Measurements from ENCODE around the gene SLC16A3.

Gene SLC16A3

GRCh38 chr17:82269882-82270500, 41.1 kb downstream of the SLC16A3 start:
- Histone ChIP-seq H3K4me2 (ENCODE audit: low read length) (peak overlapping the region; percentile 89), H3K27me3 (ENCODE audit: control insufficient read depth, insufficient read depth, low read length) (no peaks in the 10 kb centered on the region), H3K4me1 (ENCODE audit: control insufficient read depth, insufficient read depth, low read length) (peaks cover 72% of the 10 kb centered on the region), H3K9ac (ENCODE audit: low read depth, low read length) (peak overlapping the region; percentile 24), H3K36me3 (ENCODE audit: insufficient read depth, low read length) (peaks cover 48% of the 10 kb centered on the region), H3K4me3 (ENCODE audit: low read length) (peak overlapping the region; percentile 18), H3K9me3 (replicated peaks; ENCODE audit: low read length) (no peaks in the 10 kb centered on the region)

DNA sequence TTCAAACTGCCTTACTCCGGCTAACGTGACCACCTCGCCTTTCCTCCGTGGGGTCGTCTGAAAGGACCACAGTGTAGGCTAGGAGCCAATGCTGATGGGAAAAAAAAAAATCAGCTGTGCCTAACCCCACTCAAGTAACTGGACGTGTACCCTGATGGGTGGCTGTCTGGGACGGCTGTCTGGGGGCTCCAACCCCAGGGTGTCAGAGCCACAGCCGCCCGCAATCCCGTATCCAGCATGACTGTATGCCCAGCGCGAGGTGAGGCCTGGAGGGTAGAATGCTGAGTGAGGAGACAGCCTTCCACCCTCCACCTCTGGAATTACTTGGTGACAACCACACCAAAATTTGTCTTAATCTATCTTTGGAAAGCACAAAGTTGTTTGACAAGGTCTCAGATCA, 41.8 kb downstream of the SLC16A3 start:
- H3K4me1 ChIP-seq (ENCODE audit: control insufficient read depth, insufficient read depth, low read length), result peaks cover 71% of the 10 kb centered on the region

DNA sequence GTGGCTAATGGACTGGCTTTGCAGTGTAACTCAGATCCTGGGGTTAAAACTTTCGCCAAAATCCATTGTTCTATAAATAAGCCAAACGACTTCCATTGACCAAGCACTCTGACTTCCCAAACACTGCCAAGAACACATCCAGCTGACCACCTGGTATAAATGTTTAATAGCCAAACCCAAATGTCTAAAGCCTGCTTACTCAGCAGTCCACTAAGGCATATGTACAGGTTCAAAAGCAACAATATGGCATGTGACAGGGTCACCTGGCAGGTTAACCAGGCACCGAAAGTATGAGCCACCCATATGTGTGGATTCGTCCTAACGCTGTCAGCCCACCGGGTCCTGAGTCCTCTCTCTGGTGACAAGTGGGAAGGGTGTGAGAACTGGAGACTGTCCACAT, 42.6 kb downstream of the SLC16A3 start:
- Histone ChIP-seq H3K27me3 (ENCODE audit: control insufficient read depth, insufficient read depth, low read length) (no peaks in the 10 kb centered on the region), H3K9me3 (replicated peaks; ENCODE audit: low read length) (no peaks in the 10 kb centered on the region), H3K36me3 (ENCODE audit: insufficient read depth, low read length) (peaks cover 35% of the 10 kb centered on the region), H3K9ac (ENCODE audit: low read depth, low read length) (peak overlapping the region; percentile 92), H3K4me3 (ENCODE audit: low read length) (peak overlapping the region; percentile 84), H3K4me2 (ENCODE audit: low read length) (peak overlapping the region; percentile 89), H3K4me1 (ENCODE audit: control insufficient read depth, insufficient read depth, low read length) (peaks cover 63% of the 10 kb centered on the region)

More for the DNA sequence above, 41.8 kb downstream of the SLC16A3 start:
- Histone ChIP-seq H3K4me2 (ENCODE audit: low read length) (peak overlapping the region; percentile 89), H3K36me3 (ENCODE audit: insufficient read depth, low read length) (peaks cover 43% of the 10 kb centered on the region), H3K27me3 (ENCODE audit: control insufficient read depth, insufficient read depth, low read length) (no peaks in the 10 kb centered on the region), H3K9ac (ENCODE audit: low read depth, low read length) (no peak overlapping the region), H3K4me3 (ENCODE audit: low read length) (no peak overlapping the region), H3K9me3 (replicated peaks; ENCODE audit: low read length) (no peaks in the 10 kb centered on the region)

DNA sequence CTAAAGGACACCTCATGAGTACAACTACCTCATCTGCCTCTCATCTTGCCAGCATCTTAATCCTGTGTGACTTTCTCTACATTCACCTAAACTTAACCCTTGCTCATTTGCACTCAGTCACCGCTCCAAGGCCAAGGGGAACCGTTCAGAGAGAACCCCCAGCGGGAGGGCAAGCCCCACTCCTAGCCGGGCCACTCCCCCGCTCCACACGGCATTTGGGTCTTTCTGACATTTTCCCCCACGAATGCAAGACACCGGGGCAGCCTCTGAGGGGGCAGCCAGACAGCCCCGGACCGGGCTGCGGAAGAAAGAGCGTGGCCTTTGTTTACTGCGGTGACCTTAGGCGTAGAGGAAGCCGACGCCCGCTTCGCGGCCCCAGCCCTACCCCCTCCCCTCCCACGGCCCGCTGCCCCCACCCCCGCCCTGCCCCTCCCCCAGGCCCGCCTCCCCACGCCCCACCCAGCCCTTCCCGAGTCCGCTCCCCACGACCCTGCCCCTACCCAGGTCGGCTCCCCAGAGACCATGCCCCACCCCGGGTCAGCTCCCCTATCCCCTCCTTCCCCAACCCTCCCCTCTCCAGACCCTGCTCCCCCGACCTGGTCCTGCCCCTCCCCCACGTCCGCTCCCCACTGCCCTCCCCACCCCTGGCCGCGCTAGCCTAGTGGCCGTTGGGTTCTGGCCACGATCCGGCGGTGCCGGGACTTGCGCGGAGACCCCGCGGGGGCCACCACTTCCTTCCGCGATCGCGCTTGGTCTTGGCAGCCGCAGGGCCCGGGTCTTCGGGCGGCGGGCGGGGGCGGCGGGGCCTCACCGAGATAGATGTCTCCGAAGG, 43.9 kb downstream of the SLC16A3 start:
- H3K4me2 ChIP-seq (ENCODE audit: low read length), result peak overlapping the region; percentile 99
- H3K9me3 ChIP-seq (replicated peaks; ENCODE audit: low read length), result no peaks in the 10 kb centered on the region
- peak overlapping the region; percentile 84 for H3K4me3 ChIP-seq (ENCODE audit: low read length)
- no peaks in the 10 kb centered on the region for H3K27me3 ChIP-seq (ENCODE audit: control insufficient read depth, insufficient read depth, low read length)
- peak overlapping the region; percentile 94 for H3K9ac ChIP-seq (ENCODE audit: low read depth, low read length)
- peaks cover 33% of the 10 kb centered on the region for H3K36me3 ChIP-seq (ENCODE audit: insufficient read depth, low read length)
- H3K4me1 ChIP-seq (ENCODE audit: control insufficient read depth, insufficient read depth, low read length), result peaks cover 52% of the 10 kb centered on the region

DNA sequence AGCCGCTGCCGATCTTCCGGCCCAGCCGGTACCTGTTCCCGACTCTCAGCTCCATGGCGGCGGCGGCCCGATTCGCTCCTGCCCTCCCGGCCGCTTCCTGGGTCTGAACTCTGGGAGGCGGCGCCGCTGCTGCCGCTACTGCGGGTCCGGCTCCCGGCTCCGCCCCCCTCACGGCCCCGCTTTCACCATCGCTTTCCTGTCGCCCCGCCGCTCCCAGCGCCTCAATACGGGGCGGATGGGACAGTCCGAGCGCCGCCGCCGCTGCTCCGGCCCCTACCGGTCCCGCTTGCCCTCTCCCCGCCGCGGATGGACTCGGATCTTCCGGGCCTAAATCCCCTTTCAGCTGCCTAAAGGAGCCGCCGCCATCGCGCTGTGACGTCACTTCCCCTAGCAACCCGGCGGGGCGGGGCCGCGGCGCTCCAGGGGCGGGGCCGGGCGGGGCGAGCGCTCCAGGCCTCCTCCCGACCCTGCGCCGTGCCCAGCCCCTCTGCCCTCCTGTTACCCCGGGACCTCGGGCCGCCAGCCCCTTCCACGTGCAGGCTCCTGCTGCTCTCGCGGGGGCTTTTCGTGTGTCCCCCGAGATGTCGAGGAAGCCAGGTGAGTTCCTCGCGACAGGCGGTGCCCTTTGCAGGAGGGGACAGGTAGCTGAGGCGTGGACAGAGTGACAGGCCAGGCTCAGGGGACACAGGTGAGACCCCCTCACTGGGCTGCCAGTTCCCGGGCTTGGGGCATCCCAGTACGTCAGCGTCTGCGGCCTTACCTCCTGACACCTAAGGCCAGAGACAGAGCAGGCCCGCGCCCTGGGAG, 44.7 kb downstream of the SLC16A3 start, which contains the start of gene CSNK1D:
TSS of gene CSNK1D (minus strand) at position 374 of the 807 bp plus-strand sequence. CDS start at position 55, 319 bp downstream.
- H3K4me3 ChIP-seq (ENCODE audit: low read length), result peak within 1 kb of the TSS; percentile 84
- H3K27me3 ChIP-seq (ENCODE audit: control insufficient read depth, insufficient read depth, low read length), result no peaks in the 10 kb centered on the region
- H3K4me1 ChIP-seq (ENCODE audit: control insufficient read depth, insufficient read depth, low read length), result peaks cover 44% of the 10 kb centered on the region
- H3K36me3 ChIP-seq (ENCODE audit: insufficient read depth, low read length), result peaks cover 33% of the 10 kb centered on the region
- no peaks in the 10 kb centered on the region for H3K9me3 ChIP-seq (replicated peaks; ENCODE audit: low read length)
- peak within 1 kb of the TSS; percentile 94 for H3K9ac ChIP-seq (ENCODE audit: low read depth, low read length)
- H3K4me2 ChIP-seq (ENCODE audit: low read length), result peak within 1 kb of the TSS; percentile 99

DNA sequence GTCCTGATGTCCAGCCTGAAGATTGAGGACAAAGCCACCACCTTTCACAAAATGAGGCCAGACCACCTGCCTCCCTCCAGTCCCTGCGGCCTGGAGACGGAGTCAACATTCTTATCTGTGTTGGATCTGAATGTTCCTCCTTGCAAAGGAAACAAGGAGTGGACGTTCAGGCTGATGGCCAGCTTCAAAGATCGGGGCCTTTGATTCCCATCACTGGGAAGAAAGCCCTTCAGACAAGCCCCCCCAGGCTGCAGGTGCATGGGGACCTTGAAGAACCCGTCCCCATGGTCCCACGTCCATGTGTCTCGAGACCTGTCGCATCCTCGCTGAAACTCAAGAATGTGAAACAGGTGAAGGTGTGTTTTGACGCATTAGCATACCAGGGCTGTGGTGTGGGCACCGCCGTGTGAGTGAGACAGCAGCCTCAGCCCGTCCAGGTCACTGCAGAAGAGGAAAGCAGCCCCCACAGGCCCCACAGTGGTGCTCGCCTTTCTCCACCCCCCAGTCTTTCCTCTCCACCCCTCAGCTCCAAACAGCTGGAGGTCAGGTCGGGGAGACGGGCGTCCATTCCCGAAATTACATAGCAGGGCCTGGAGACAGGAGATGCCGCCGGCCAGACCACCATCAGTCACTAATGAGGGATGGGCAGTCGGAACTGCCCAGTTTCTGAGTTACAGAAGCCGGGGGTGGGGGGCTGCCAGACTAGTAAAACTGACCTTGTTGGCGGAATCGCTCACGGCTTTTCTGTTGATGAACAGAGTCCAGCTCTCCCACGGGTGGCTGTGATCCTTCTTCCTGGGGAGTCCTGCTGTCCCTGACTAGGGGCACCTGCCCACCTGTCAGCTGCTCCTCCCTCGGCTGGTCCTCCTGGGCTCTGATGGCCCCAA, 45.5 kb downstream of the SLC16A3 start:
- peak overlapping the region; percentile 94 for H3K9ac ChIP-seq (ENCODE audit: low read depth, low read length)
- peak overlapping the region; percentile 84 for H3K4me3 ChIP-seq (ENCODE audit: low read length)
- peak overlapping the region; percentile 99 for H3K4me2 ChIP-seq (ENCODE audit: low read length)
- H3K4me1 ChIP-seq (ENCODE audit: control insufficient read depth, insufficient read depth, low read length), result peaks cover 36% of the 10 kb centered on the region
- no peaks in the 10 kb centered on the region for H3K9me3 ChIP-seq (replicated peaks; ENCODE audit: low read length)
- H3K27me3 ChIP-seq (ENCODE audit: control insufficient read depth, insufficient read depth, low read length), result no peaks in the 10 kb centered on the region
- H3K36me3 ChIP-seq (ENCODE audit: insufficient read depth, low read length), result peaks cover 25% of the 10 kb centered on the region

- Histone ChIP-seq H3K4me2 (ENCODE audit: low read length) (no peak overlapping the region), H3K9ac (ENCODE audit: low read depth, low read length) (no peak overlapping the region), H3K4me3 (ENCODE audit: low read length) (no peak overlapping the region), H3K9me3 (replicated peaks; ENCODE audit: low read length) (no peaks in the 10 kb centered on the region), H3K27me3 (ENCODE audit: control insufficient read depth, insufficient read depth, low read length) (no peaks in the 10 kb centered on the region), H3K36me3 (ENCODE audit: insufficient read depth, low read length) (peaks cover 16% of the 10 kb centered on the region), H3K4me1 (ENCODE audit: control insufficient read depth, insufficient read depth, low read length) (peaks cover 26% of the 10 kb centered on the region)
These were observed 46.5 kb downstream of the SLC16A3 start for GRCh38 chr17:82275326-82275725.

GRCh38 chr17:82276938-82277337, 48.1 kb downstream of the SLC16A3 start:
- Histone ChIP-seq H3K9ac (ENCODE audit: low read depth, low read length) (no peak overlapping the region), H3K4me2 (ENCODE audit: low read length) (no peak overlapping the region), H3K27me3 (ENCODE audit: control insufficient read depth, insufficient read depth, low read length) (no peaks in the 10 kb centered on the region), H3K4me3 (ENCODE audit: low read length) (no peak overlapping the region), H3K9me3 (replicated peaks; ENCODE audit: low read length) (no peaks in the 10 kb centered on the region), H3K4me1 (ENCODE audit: control insufficient read depth, insufficient read depth, low read length) (peaks cover 19% of the 10 kb centered on the region), H3K36me3 (ENCODE audit: insufficient read depth, low read length) (peaks cover 2% of the 10 kb centered on the region)

- no peak overlapping the region for H3K9ac ChIP-seq (ENCODE audit: low read depth, low read length)
- H3K27me3 ChIP-seq (ENCODE audit: control insufficient read depth, insufficient read depth, low read length), result no peaks in the 10 kb centered on the region
- H3K36me3 ChIP-seq (ENCODE audit: insufficient read depth, low read length), result no peaks in the 10 kb centered on the region
- no peak overlapping the region for H3K4me3 ChIP-seq (ENCODE audit: low read length)
- H3K4me1 ChIP-seq (ENCODE audit: control insufficient read depth, insufficient read depth, low read length), result peaks cover 24% of the 10 kb centered on the region
- H3K4me2 ChIP-seq (ENCODE audit: low read length), result no peak overlapping the region
- no peaks in the 10 kb centered on the region for H3K9me3 ChIP-seq (replicated peaks; ENCODE audit: low read length)
These were observed 49.0 kb downstream of the SLC16A3 start for GRCh38 chr17:82277851-82278250.

DNA sequence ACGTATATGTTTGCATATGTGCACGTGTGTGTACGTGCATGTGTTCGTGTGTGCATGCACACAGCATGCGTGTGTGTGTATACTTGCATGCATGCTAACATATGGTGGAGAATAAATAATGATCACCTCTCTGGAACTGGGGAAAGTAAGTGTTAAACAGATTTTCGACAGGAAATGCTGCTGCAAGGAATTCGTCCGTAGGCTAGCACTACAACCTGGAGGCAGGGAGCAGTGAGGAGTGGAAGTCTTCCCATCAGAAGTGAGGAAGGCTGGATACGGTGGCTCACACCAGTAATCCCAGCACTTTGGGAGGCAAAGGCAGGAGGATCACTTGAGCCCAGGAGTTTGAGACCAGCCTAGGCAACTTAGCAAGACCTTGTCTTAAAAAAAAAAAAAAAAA, 49.5 kb downstream of the SLC16A3 start:
- H3K27me3 ChIP-seq (ENCODE audit: control insufficient read depth, insufficient read depth, low read length), result no peaks in the 10 kb centered on the region
- H3K36me3 ChIP-seq (ENCODE audit: insufficient read depth, low read length), result no peaks in the 10 kb centered on the region
- H3K4me2 ChIP-seq (ENCODE audit: low read length), result no peak overlapping the region
- H3K9ac ChIP-seq (ENCODE audit: low read depth, low read length), result no peak overlapping the region
- no peaks in the 10 kb centered on the region for H3K9me3 ChIP-seq (replicated peaks; ENCODE audit: low read length)
- peaks cover 29% of the 10 kb centered on the region for H3K4me1 ChIP-seq (ENCODE audit: control insufficient read depth, insufficient read depth, low read length)
- H3K4me3 ChIP-seq (ENCODE audit: low read length), result no peak overlapping the region
